Measurements from ENCODE around the gene CDHR5. TPM values are rescaled to one million over a fixed set of nuclear protein-coding genes. Genes with fewer than 3 reads are reported as not detected.
"Not testable (repeated sequence)": the region's sequence is repeated elsewhere in the genome, so short reads cannot be mapped to it uniquely, and the experiment has no call there.

Gene CDHR5
- polyA plus RNA-seq, 1 of the 3 experiments (the other 2 are of a cell fraction), result not detected

- Histone ChIP-seq H3K4me3 (ENCODE audit: low read depth in 2 of 2, low read length in 1 of 2) (no peak overlapping the region), H3K79me2 (ENCODE audit: insufficient read depth) (no peaks in the 10 kb centered on the region), H4K20me1 (ENCODE audit: insufficient read depth) (no peaks in the 10 kb centered on the region), H2AFZ (ENCODE audit: low read depth) (no peak overlapping the region), H3K4me1 (ENCODE audit: control insufficient read depth in 1 of 2, insufficient read depth in 2 of 2, low read depth in 1 of 2, low read length in 1 of 2) (no peaks in the 10 kb centered on the region), H3K27ac (ENCODE audit: low read depth in 2 of 2, low read length in 1 of 2) (no peak overlapping the region), H3K9me3 (no peaks in the 10 kb centered on the region), H3K9ac (no peak overlapping the region), H3K27me3 (ENCODE audit: insufficient read depth) (no peaks in the 10 kb centered on the region), H3K4me2 (no peak overlapping the region), H3F3A (replicated peaks; ENCODE audit: insufficient read depth) (peaks cover 10% of the 10 kb centered on the region), H3K36me3 (replicated peaks in 1 of 2; ENCODE audit: control insufficient read depth in 1 of 2, insufficient read depth in 2 of 2, low read length in 1 of 2) (peaks cover 0 to 14% of the 10 kb centered on the region in 2 experiments), H3K9me2 (no peaks in the 10 kb centered on the region)
- no peak for DNase-seq
- 92% methylated on average over 10 of the region's 15 CpGs for WGBS (ENCODE audit: low lambda C conversion rate)
- no peak for TF ChIP-seq RCOR1 (IDR thresholded peaks at IDR 0.05; ENCODE audit: low read length)
- no peak for TF ChIP-seq MEF2A (IDR thresholded peaks at IDR 0.05; ENCODE audit: borderline replicate concordance, low read depth)
- no peak for TF ChIP-seq ZBTB33 (IDR thresholded peaks at IDR 0.05; ENCODE audit: borderline replicate concordance, low read depth)
- no peak for TF ChIP-seq PBX3 (IDR thresholded peaks at IDR 0.05)
- TF ChIP-seq TAF1 (IDR thresholded peaks at IDR 0.05; ENCODE audit: borderline replicate concordance, low read depth, low read length), result no peak
- no peak for TF ChIP-seq YY1 (IDR thresholded peaks at IDR 0.05; ENCODE audit: low read depth)
- TF ChIP-seq ELF1 (IDR thresholded peaks at IDR 0.05), result no peak
- TF ChIP-seq SMC3 (IDR thresholded peaks at IDR 0.05; ENCODE audit: low read depth, low read length), result no peak
- no peak for TF ChIP-seq JUND (IDR thresholded peaks at IDR 0.05)
- no peak for TF ChIP-seq MAX (IDR thresholded peaks at IDR 0.05; ENCODE audit: low read depth)
- TF ChIP-seq RXRA (IDR thresholded peaks at IDR 0.05; ENCODE audit: borderline replicate concordance, low read depth), result no peak
- TF ChIP-seq RFX5 (IDR thresholded peaks at IDR 0.05; ENCODE audit: low read length), result no peak
- TF ChIP-seq TEAD4 (IDR thresholded peaks at IDR 0.05; ENCODE audit: borderline replicate concordance, insufficient read depth), result no peak
- no peak for TF ChIP-seq FOXM1 (IDR thresholded peaks at IDR 0.05; ENCODE audit: low read depth)
- no peak for TF ChIP-seq IRF3 (IDR thresholded peaks at IDR 0.05; ENCODE audit: low read depth, low read length)
- no peak for TF ChIP-seq POLR2AphosphoS5 (IDR thresholded peaks at IDR 0.05; ENCODE audit: low read depth, low read length)
- TF ChIP-seq NFIC (IDR thresholded peaks at IDR 0.05; ENCODE audit: borderline replicate concordance), result no peak
- no peak for TF ChIP-seq USF1 (IDR thresholded peaks at IDR 0.05; ENCODE audit: borderline replicate concordance, low read depth)
- no peak for TF ChIP-seq GATA2 (CRISPR knock-in tag; IDR thresholded peaks at IDR 0.05)
- POLR2A ChIA-PET, result no interaction called here
- CTCF ChIA-PET, result no interaction called here
Measured at GRCh38 chr11:653837-654236, 29.1 kb upstream of the CDHR5 start.

- H3K9me2 ChIP-seq; H3K79me2 ChIP-seq (ENCODE audit: insufficient read depth); H3K9me3 ChIP-seq; H3K4me1 ChIP-seq (ENCODE audit: control insufficient read depth in 1 of 2, insufficient read depth in 2 of 2, low read depth in 1 of 2, low read length in 1 of 2); H3K9ac ChIP-seq; H2AFZ ChIP-seq (ENCODE audit: low read depth); H3K27ac ChIP-seq (ENCODE audit: low read depth in 2 of 2, low read length in 1 of 2); H4K20me1 ChIP-seq (ENCODE audit: insufficient read depth); POLR2A ChIA-PET; H3K4me2 ChIP-seq; H3K4me3 ChIP-seq (ENCODE audit: low read depth in 2 of 2, low read length in 1 of 2); DNase-seq; CTCF ChIA-PET; H3K27me3 ChIP-seq (ENCODE audit: insufficient read depth): not testable (repeated sequence)
- peaks cover 14% of the 10 kb centered on the region for H3F3A ChIP-seq (replicated peaks; ENCODE audit: insufficient read depth)
- WGBS (ENCODE audit: low lambda C conversion rate), result 95% methylated on average over 14 of the region's 14 CpGs
- H3K36me3 ChIP-seq (replicated peaks in 1 of 2; ENCODE audit: control insufficient read depth in 1 of 2, insufficient read depth in 2 of 2, low read length in 1 of 2), result peaks cover 3 to 11% of the 10 kb centered on the region in 2 experiments
Measured at GRCh38 chr11:653136-653535, 28.4 kb upstream of the CDHR5 start.
